Activated T-cell treated with anti-CD3 and anti-CD28 coated beads, Interleukin-2, amount 50 U/mL, for 1 hour (primary cell): ENCODE results near the gene EFHD1.
"Not testable (repeated sequence)": the region's sequence is repeated elsewhere in the genome, so short reads cannot be mapped to it uniquely, and the experiment has no call there.

Experiments
- DNase-seq: peaks from one replicate; pipeline ENCODE4 v3.0.0-alpha.2; 2020

Gene EFHD1

DNA sequence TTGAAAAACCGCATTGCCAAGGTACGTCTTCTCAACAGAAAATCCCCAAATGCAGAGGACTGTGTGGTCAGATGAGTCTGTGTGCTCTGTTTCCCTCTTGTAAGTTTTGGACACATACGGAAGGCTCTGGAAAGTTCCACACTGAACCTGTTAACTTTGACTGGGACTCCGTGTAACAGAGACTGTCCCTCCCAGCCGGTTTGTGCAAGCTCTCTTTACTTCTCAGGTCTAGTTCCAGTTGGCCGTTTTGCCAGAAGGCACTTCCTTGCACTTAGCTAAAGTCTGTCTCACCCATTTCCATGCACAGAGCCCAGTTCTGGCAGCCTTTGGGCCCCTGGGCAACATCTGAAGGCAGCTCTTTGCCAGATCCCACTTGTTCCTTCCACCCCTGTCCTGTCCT is 22.0 kb downstream of the EFHD1 start:
- no peak for DNase-seq

DNA sequence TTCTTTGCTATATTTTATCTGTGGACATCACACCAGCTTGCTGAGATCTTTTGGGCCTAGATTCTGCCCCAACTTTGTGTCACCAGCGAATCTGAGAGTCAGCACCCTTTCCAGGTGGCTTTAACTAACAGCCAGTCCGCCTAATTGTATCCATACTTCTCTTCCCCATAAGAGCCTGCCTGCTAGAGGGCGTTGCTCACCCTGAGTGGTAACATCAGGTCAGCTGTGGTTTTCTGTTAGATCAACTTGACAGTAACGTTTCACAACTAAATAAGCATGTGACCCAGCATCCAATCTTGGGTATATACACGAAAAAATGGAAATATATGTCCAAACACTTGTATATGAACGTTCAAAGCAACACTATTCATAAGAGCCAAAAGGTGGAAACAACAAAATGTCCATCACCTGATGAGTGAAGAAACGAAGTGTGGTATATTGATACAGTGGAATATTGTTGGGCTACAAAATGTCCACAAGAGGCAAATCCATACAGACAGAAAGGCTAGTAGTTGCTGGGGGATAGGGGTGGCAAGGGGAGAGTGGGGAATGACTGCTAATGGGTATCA is 24.9 kb downstream of the EFHD1 start:
- DNase-seq, result no peak

GRCh38 chr2:232659359-232659758 is 26.0 kb downstream of the EFHD1 start:
- no peak for DNase-seq

DNA sequence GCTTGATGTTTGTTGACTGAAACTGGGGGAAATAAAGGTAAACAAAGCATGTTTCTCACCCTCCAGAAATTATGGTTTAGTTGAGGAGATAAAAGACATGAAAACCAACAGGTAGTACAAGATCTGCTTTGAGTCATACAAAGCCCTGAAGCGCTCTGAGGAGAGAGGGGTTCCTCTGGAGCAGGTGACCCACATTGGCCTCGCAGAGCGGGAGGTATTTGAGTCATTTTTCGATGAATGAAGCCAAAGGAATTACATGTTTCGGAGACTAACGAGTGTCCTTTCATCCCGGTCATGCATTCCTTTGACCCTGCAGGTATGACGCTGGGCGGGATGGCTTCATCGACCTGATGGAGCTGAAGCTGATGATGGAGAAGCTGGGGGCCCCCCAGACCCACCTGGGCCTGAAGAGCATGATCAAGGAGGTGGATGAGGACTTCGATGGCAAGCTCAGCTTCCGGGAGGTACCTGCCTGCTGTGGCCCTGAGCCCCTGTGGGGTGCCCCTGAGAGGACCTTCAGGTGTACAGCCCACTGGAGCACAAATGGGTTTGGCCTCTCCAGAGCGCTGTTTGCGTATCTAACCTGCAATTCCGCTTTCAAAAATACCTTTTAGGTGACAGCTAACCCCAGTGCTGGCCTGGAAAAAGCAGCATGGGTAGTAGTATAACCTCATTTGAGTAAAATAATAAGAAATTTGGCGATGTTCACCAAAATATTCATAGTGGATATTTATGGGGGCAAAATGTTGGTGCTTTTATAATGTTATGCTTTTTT is 29.3 kb downstream of the EFHD1 start:
- DNase-seq, result no peak

GRCh38 chr2:232666051-232666805 is 32.8 kb downstream of the EFHD1 start:
- no peak for DNase-seq

- no peak for DNase-seq
These were observed 34.7 kb downstream of the EFHD1 start for GRCh38 chr2:232667989-232668583.

DNA sequence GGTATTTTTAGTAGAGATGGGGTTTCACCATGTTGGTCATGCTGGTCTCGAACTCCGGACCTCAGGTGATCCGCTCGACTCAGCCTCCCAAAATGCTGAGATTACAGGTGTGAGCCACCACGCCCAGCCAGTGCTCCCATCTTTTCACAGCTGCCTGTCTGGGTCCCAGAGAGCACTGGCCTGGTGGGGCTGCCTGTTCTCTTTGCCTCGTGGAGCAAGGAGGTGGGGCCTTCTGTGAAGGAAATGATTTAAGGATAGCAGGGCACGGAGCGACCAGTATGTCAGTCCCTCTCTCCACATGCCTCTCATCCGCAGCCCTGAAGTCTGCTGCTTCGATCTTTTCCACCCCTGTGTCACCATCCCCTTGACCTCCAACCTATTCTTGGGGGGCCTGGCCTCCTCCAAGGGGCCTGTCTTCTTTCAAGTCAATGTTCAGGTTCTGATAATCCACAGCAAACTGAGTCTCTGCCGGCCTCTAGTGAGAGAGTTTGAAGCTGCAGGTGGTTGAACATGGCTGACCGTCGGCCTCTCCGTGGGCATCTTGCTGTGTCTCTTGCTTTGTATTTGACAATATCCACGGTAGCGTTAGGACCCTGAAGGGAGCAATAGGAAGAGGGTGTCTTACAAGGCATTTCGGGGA is 35.5 kb downstream of the EFHD1 start:
- DNase-seq, result no peak

DNA sequence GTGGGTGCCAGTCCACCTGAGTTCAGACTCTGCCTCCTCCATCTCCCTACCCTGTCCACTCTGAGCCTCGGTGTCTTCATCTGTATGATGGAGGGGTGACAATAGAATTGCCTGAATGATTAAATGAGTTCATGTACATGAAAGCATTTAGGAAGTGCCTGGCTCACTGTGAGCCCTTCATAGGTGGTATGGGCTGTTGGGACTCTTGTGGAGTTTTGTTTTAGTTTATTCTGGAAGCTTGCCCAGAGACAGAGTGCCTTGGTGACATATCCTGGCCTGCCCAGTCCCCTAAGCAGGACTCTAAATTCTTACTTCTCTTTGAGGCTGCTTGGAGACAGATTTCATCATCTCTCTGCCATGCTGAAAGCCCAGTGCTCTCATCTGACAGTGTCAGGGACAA is 39.2 kb downstream of the EFHD1 start:
- no peak for DNase-seq

DNA sequence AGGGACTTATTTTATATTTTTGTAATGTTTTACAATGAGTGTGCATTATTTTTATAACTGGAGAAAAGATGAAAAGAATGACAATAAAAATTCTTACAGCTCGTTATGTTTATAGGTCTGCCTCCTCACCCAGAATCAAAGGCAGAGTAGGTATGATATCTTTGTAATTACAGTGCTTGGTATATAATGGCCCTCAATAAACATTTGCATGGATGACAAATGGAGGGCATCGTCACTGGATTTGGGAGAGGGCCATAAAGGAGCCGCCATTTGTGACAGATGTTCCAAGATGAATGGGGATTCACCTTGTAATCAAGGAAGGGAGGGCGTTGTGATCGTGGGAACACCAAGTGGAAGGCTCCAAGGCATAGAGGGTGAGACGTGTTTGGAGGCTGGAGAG is 41.1 kb downstream of the EFHD1 start:
- DNase-seq, result no peak

- DNase-seq, result no peak
These were observed 42.0 kb downstream of the EFHD1 start for GRCh38 chr2:232675381-232675780.

- DNase-seq, result no peak
These were observed 46.6 kb downstream of the EFHD1 start for GRCh38 chr2:232680006-232680405.

- no peak for DNase-seq
These were observed 48.1 kb downstream of the EFHD1 start for GRCh38 chr2:232681527-232681926.

DNA sequence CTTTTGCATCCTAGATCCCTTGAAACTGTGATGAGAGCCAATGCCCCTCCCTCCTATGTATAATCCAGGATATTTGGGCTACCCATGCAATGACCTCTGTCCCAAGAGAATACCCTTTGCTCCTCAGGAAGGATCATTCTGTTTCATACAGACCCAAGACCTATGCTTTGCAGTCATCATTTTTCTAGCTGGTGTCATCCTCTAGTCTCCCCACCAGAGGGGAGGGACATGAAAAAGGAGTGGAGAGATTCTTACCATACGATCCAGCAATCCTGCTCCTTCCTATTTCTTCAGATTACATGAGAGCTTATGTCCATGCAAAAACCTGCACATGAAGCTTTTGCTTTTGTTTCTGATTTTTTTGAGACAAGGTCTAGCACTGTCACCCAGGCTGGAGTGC is 50.0 kb downstream of the EFHD1 start:
- no peak for DNase-seq

GRCh38 chr2:232685391-232685790 is 52.0 kb downstream of the EFHD1 start:
- DNase-seq, result not testable (repeated sequence)

- no peak for DNase-seq
These were observed 54.2 kb downstream of the EFHD1 start for GRCh38 chr2:232687382-232688160.

DNA sequence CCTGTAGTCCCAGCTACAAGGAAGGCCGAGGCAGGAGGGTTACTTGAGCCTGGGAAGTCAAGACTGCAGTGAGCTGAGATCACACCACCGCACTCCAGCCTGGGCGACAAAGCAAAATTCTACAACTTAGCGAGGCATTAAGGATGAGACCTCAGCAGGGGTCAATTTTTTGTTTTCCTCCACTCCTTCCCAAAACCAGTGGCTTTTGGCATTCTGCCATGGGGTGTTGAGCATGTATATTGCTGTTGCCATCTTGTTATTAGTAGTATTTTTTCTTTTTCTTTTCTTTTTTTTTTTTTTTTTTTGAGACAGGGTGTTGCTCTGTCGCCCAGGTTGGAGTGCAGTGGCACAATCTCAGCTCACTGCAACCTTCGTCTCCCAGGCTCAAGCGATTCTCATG is 54.8 kb downstream of the EFHD1 start:
- no peak for DNase-seq

DNA sequence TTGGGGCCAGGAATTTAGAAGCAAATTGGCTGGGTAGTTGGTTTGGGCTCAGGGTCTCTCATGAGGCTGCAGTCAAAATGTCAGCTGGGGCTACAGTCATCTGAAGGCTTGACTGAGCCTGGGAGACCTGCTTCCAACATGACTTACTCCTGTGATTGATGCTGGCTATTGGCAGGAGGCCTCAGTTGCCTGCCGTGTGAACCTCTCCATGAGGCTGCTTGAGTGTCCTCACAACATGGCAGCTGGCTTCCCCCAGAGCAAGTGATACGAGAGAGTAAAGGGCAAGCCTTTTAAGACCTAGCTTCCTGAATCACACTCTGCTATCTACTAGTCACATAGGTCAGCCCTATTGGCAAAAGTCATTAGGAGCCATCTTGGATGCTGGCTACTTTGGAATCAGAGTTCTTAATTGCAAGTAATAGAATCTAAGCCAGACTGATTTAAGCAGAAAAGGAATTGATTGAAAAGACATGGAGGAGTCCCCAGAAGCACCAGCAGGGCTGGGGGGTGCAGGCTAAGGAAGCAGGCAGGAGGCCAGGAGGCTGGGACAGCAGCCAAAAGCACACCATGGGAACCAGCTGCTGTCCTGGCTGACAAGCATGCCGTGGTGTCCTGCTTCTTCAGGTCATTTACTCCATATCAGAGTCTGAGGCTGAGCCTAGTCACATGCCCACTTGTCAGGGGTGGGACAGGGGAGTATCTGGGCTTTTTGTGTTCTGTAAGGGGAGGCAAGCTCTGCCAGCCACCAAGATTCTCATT is 55.9 kb downstream of the EFHD1 start:
- no peak for DNase-seq

GRCh38 chr2:232691117-232691516 is 57.7 kb downstream of the EFHD1 start:
- DNase-seq, result not testable (repeated sequence)

GRCh38 chr2:232693344-232693743 is 59.9 kb downstream of the EFHD1 start:
- no peak for DNase-seq

- DNase-seq, result no peak
These were observed 63.2 kb downstream of the EFHD1 start for GRCh38 chr2:232696609-232697058.

- DNase-seq, result peak; percentile 92
These were observed 63.8 kb downstream of the EFHD1 start, which contains the start of gene GIGYF2 for GRCh38 chr2:232697059-232697806. TSS of gene GIGYF2 (plus strand) at chr2:232697331. CDS start at chr2:232735198, 37,867 bp downstream.
